HCT116 (cell line): Measurements from ENCODE around the gene ZBTB5. TPM values are rescaled to one million over a fixed set of nuclear protein-coding genes. Genes with fewer than 3 reads are reported as not detected.
A peak's percentile ranks its signal among the peaks of the same experiment; 100 is the strongest.

Experiments used
- ATAC-seq: fragments of 200-7000 bp; cut with Tn5 transposase; 2 replicates; pipeline ENCODE4 v1.9.1; 2020; ENCODE audit warnings: mild to moderate bottlenecking, moderate library complexity
- BruUV-seq: library from RNA; stranded (reverse); fragments of 400-500 nt; replicated peaks from 2 replicates; lab custom pipeline; 2021; lab: Mats Ljungman, UMichigan
- CTCF ChIA-PET: fragments of 300-600 bp; sonication (Branson Sonifier 250); formaldehyde crosslinking; loops from one replicate; lab custom pipeline; 2021; ENCODE audit warnings: antibody characterized with exemption; lab: Charles Lee
- POLR2A ChIA-PET: fragments of 300-600, 350-600 bp; sonication (Branson Sonifier 250); formaldehyde crosslinking; loops from one replicate; lab custom pipeline; 2021; ENCODE audit warnings: antibody characterized with exemption; lab: Charles Lee
- RAD21 ChIA-PET, 2 experiments: fragments of 300-600 bp; sonication (Branson Sonifier 250); formaldehyde crosslinking; loops; one replicate each; lab custom pipeline; 2023; ENCODE audit warnings: low total read pairs in 2 of 2; ENCODE audit not compliant: uncharacterized antibody in 2 of 2, unreplicated experiment in 2 of 2, low non-redundant PET in 1 of 2; lab: Charles Lee
- DNase-seq: peaks from one replicate; pipeline ENCODE4 v3.0.0-alpha.2; 2010; ENCODE audit warnings: low read depth, low spot score
- H2AFZ ChIP-seq: fragments of 200-600 bp; shearing (Covaris generic), sonication (generic); 2 replicates; pipeline ENCODE4 v1.6.1; 2017; ENCODE audit warnings: low read depth, mixed run types, mixed read lengths, antibody characterized with exemption, low read length; ENCODE audit not compliant: poor library complexity, severe bottlenecking
- H3K27ac ChIP-seq: 2 replicates; pipeline ENCODE4 v1.5.1; 2012; ENCODE audit warnings: low read depth, low read length
- H3K27me3 ChIP-seq: fragments of 200-600 bp; sonication (generic); 2 replicates; pipeline ENCODE4 v1.6.1; 2016; ENCODE audit warnings: mixed run types, low read length, mixed read lengths; ENCODE audit not compliant: insufficient read depth
- H3K36me3 ChIP-seq, 2 experiments: fragments of 200-500 bp in 1 of 2; fragments of 200-600 bp in 1 of 2; sonication (Bioruptor generic) in 1 of 2; sonication (generic) in 1 of 2; 2 replicates each; pipeline versions ENCODE4 v1.5.1 to v1.6.1; 2014 to 2016; ENCODE audit warnings: low read length in 2 of 2, inconsistent platforms in 1 of 2, mixed read lengths in 1 of 2, mixed run types in 1 of 2; ENCODE audit not compliant: insufficient read depth in 2 of 2, control insufficient read depth in 1 of 2
- H3K4me1 ChIP-seq, 2 experiments: fragments of 200-600 bp in 1 of 2; sonication (generic) in 1 of 2; 2 replicates each; pipeline versions ENCODE4 v1.5.1 to v1.6.1; 2012 to 2017; ENCODE audit warnings: low read length in 2 of 2, inconsistent platforms in 1 of 2, mild to moderate bottlenecking in 1 of 2, mixed read lengths in 1 of 2, mixed run types in 1 of 2, moderate library complexity in 1 of 2; ENCODE audit not compliant: insufficient read depth in 2 of 2, control insufficient read depth in 1 of 2
- H3K4me2 ChIP-seq: fragments of 200-600 bp; sonication (generic); 2 replicates; pipeline ENCODE4 v1.6.1; 2017; ENCODE audit warnings: mixed run types, low read length, mixed read lengths
- H3K4me3 ChIP-seq, 2 experiments: fragments of 200-600 bp in 1 of 2; sonication (generic) in 1 of 2; replicated peaks in 1 of 2; 2 replicates each; pipeline ENCODE4 v1.5.1; 2011 to 2016; ENCODE audit warnings: low read length in 2 of 2, control low read depth in 1 of 2, low read depth in 1 of 2, mild to moderate bottlenecking in 1 of 2, mixed read lengths in 1 of 2, mixed run types in 1 of 2
- H3K79me2 ChIP-seq: fragments of 200-600 bp; sonication (generic); 2 replicates; pipeline ENCODE4 v1.6.1; 2017; ENCODE audit warnings: mild to moderate bottlenecking, mixed run types, low read length, moderate library complexity, mixed read lengths; ENCODE audit not compliant: insufficient read depth
- H3K9ac ChIP-seq: fragments of 200-600 bp; sonication (generic); 2 replicates; pipeline ENCODE4 v1.6.1; 2016; ENCODE audit warnings: low read length, mixed read lengths
- H3K9me2 ChIP-seq: fragments of 200-600 bp; sonication (generic), shearing (Covaris generic); 2 replicates; pipeline ENCODE4 v1.6.1; 2017; ENCODE audit warnings: mixed run types, mild to moderate bottlenecking, moderate library complexity; ENCODE audit not compliant: insufficient read depth
- H3K9me3 ChIP-seq, 2 experiments: fragments of 200-500 bp in 1 of 2; fragments of 200-600 bp in 1 of 2; sonication (Bioruptor generic) in 1 of 2; sonication (generic) in 1 of 2; 2 replicates each; pipeline ENCODE4 v1.6.1; 2014 to 2017; ENCODE audit warnings: low read length in 2 of 2, mixed read lengths in 2 of 2, inconsistent platforms in 1 of 2, low read depth in 1 of 2, mild to moderate bottlenecking in 1 of 2, mixed run types in 1 of 2, moderate library complexity in 1 of 2; ENCODE audit not compliant: control insufficient read depth in 1 of 2, insufficient read depth in 1 of 2
- H4K20me1 ChIP-seq: fragments of 200-600 bp; sonication (generic), shearing (Covaris generic); 2 replicates; pipeline ENCODE4 v1.6.1; 2017; ENCODE audit warnings: mixed run types, mild to moderate bottlenecking, moderate library complexity; ENCODE audit not compliant: insufficient read depth
- CBX3 ChIP-seq: IDR thresholded peaks from 2 replicates; pipeline ENCODE4 v1.6.1; 2012; ENCODE audit warnings: low read depth
- EGR1 ChIP-seq: IDR thresholded peaks from 2 replicates; pipeline ENCODE4 v1.6.1; 2012; ENCODE audit warnings: low read depth
- ELF1 ChIP-seq: IDR thresholded peaks from 2 replicates; pipeline ENCODE4 v1.6.1; 2012; ENCODE audit warnings: low read depth, borderline replicate concordance
- EZH2 ChIP-seq: fragments of 200-600 bp; sonication (generic); IDR thresholded peaks from 2 replicates; pipeline ENCODE4 v1.6.1; 2017; ENCODE audit warnings: antibody characterized with exemption, mixed run types
- JUND ChIP-seq: IDR thresholded peaks from 2 replicates; pipeline ENCODE4 v1.6.1; 2012
- POLR2A ChIP-seq: IDR thresholded peaks from 2 replicates; pipeline ENCODE4 v1.7.0; 2011; ENCODE audit warnings: borderline replicate concordance; ENCODE audit not compliant: insufficient read depth, insufficient read length; ENCODE audit errors: extremely low read depth
- REST ChIP-seq: IDR thresholded peaks from 2 replicates; pipeline ENCODE4 v1.6.1; 2012; ENCODE audit warnings: low read depth
- SP1 ChIP-seq: IDR thresholded peaks from 2 replicates; pipeline ENCODE4 v1.6.1; 2012; ENCODE audit warnings: low read depth
- SRF ChIP-seq: IDR thresholded peaks from 2 replicates; pipeline ENCODE4 v1.6.1; 2012; ENCODE audit warnings: low read depth
- TCF7L2 ChIP-seq: IDR thresholded peaks from 2 replicates; pipeline ENCODE4 v1.7.0; 2011; ENCODE audit warnings: borderline replicate concordance, inconsistent platforms; ENCODE audit not compliant: insufficient read depth, insufficient read length; ENCODE audit errors: extremely low read depth
- YY1 ChIP-seq: IDR thresholded peaks from 2 replicates; pipeline ENCODE4 v1.6.1; 2011; ENCODE audit warnings: low read length, low read depth, moderate library complexity, mild to moderate bottlenecking; ENCODE audit not compliant: insufficient replicate concordance; ENCODE audit errors: extremely low read depth
- ZNF274 ChIP-seq: fragments of 200-500 bp; sonication (Bioruptor generic); IDR thresholded peaks from 2 replicates; pipeline ENCODE4 v1.6.1; 2014; ENCODE audit warnings: mild to moderate bottlenecking, low read depth, low read length, inconsistent platforms
- intact Hi-C: fragments of 100-400 bp; cut with micrococcal nuclease; formaldehyde crosslinking; loops from 2 replicates; pipeline ENCODE4 v1.10.0; 2022
- total RNA-seq: library from RNA; stranded (reverse); gene quantifications from one replicate; pipeline ENCODE4 v1.2.1, GENCODE V29; 2021; ENCODE audit not compliant: unreplicated experiment
- TF ChIP-seq, protein P1 (sequence below): IDR thresholded peaks from 2 replicates; pipeline ENCODE4 v1.6.1; 2011; ENCODE audit warnings: mild to moderate bottlenecking, low read length, moderate library complexity; ENCODE audit not compliant: insufficient replicate concordance; ENCODE audit errors: extremely low read depth

ZBTB5 gene
- total RNA-seq, 1 experiment from 2014 or later, result 22.3 TPM

DNA sequence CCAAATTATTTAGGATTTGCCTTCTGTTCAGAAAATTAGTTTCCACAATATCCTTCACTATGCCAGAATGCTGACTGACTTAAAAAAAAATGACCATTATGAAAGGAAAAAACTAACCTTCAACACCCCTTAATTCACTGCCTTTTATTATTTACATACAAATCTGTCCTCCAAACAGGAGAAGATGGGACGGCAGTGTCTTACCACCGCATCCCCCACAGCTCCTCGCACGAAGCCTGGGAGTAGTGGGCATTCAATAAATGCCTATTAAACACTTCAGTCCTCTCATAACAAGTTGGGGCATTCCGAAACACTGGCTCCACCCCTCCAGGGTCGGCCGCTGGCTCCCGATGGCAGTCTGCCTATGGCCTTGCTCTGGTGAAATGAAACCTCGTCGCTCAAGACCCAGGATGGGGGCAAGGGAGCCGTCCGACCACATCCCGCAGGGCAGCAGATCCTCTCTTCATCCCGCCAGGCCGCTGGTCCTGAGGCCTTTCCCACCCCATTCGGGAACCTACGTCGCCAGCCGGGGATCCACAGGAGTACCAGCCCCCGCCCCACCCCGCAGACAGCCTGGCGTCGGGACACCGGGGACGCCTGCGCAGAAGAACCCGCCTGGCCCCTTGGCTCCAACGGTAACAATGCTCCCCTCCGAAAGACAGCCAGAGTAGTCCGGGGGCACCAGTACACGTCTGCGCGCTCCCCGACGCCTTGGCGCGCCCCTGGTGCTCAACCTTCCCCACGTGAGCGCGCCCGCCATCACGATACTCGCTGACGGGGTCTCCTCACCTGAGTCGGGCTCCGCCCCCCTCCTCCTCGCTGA, 613 bp downstream of the ZBTB5 start (continued):
- TF ChIP-seq REST, result no peak
- TF ChIP-seq YY1, result no peak
- no peak for TF ChIP-seq SRF
- TF ChIP-seq ELF1, result no peak
- TF ChIP-seq CBX3, result no peak
- TF ChIP-seq, protein P1, sequence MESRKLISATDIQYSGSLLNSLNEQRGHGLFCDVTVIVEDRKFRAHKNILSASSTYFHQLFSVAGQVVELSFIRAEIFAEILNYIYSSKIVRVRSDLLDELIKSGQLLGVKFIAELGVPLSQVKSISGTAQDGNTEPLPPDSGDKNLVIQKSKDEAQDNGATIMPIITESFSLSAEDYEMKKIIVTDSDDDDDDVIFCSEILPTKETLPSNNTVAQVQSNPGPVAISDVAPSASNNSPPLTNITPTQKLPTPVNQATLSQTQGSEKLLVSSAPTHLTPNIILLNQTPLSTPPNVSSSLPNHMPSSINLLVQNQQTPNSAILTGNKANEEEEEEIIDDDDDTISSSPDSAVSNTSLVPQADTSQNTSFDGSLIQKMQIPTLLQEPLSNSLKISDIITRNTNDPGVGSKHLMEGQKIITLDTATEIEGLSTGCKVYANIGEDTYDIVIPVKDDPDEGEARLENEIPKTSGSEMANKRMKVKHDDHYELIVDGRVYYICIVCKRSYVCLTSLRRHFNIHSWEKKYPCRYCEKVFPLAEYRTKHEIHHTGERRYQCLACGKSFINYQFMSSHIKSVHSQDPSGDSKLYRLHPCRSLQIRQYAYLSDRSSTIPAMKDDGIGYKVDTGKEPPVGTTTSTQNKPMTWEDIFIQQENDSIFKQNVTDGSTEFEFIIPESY, result no peak

GRCh38 chr9:37464006-37464405, 1.2 kb downstream of the ZBTB5 start:
- intact Hi-C loops, result no loop called here
- TF ChIP-seq JUND, result no peak
- TF ChIP-seq CBX3, result no peak
- TF ChIP-seq ZNF274, result no peak
- TF ChIP-seq SP1, result no peak
- no peak for TF ChIP-seq TCF7L2
- no peak for TF ChIP-seq POLR2A
- TF ChIP-seq SRF, result no peak
- no peak for TF ChIP-seq EGR1
- no peak for TF ChIP-seq ELF1
- no peak for TF ChIP-seq EZH2
- Histone ChIP-seq H3K27me3 (no peaks in the 10 kb centered on the region), H3K4me2 (peak overlapping the region; percentile 86), H3K9me2 (no peaks in the 10 kb centered on the region), H2AFZ (no peak overlapping the region), H3K9ac (peak overlapping the region; percentile 88), H3K79me2 (peaks cover 82% of the 10 kb centered on the region), H4K20me1 (peaks cover 11% of the 10 kb centered on the region; the same call in 1 of the 2 replicates), H3K27ac (peak overlapping the region; percentile 87; the same call in 1 of the 2 replicates), H3K4me1 (peaks cover 10 to 32% of the 10 kb centered on the region in 2 experiments), H3K9me3 (no peaks in the 10 kb centered on the region), H3K4me3 (peak overlapping the region; percentile 72 to 96), H3K36me3 (no peaks in the 10 kb centered on the region; a peak in 1 of 4 replicates)
- BruUV-seq, result no TSS peak
- POLR2A ChIA-PET, result no interaction called here
- CTCF ChIA-PET, result no interaction called here
- RAD21 ChIA-PET, result no interaction called here
- ATAC-seq, result no peak
- no peak for DNase-seq
